ENCODE data around the gene ZNF532. TPM values are rescaled to one million over a fixed set of nuclear protein-coding genes. Genes with fewer than 3 reads are reported as not detected.

Gene ZNF532
- total RNA-seq, 1 experiment from 2014 or later, result 118 TPM

- ChIA-PET POLR2A (ENCODE audit: low non-redundant PET) (no interaction called here), CTCF (no interaction called here)
- no peak for DNase-seq (ENCODE audit: low spot score)
- no peak for TF ChIP-seq EZH2 (IDR thresholded peaks at IDR 0.05; ENCODE audit: borderline replicate concordance, low read depth, low read length, poor library complexity, severe bottlenecking)
- TF ChIP-seq, protein P1, sequence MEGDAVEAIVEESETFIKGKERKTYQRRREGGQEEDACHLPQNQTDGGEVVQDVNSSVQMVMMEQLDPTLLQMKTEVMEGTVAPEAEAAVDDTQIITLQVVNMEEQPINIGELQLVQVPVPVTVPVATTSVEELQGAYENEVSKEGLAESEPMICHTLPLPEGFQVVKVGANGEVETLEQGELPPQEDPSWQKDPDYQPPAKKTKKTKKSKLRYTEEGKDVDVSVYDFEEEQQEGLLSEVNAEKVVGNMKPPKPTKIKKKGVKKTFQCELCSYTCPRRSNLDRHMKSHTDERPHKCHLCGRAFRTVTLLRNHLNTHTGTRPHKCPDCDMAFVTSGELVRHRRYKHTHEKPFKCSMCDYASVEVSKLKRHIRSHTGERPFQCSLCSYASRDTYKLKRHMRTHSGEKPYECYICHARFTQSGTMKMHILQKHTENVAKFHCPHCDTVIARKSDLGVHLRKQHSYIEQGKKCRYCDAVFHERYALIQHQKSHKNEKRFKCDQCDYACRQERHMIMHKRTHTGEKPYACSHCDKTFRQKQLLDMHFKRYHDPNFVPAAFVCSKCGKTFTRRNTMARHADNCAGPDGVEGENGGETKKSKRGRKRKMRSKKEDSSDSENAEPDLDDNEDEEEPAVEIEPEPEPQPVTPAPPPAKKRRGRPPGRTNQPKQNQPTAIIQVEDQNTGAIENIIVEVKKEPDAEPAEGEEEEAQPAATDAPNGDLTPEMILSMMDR (conservative IDR thresholded peaks at IDR 0.05; ENCODE audit: low read depth, low read length), result no peak
- Histone ChIP-seq H3K4me3 (ENCODE audit: low read depth, low read length, poor library complexity, severe bottlenecking) (no peak overlapping the region), H3K36me3 (ENCODE audit: insufficient read depth, low read length, poor library complexity, severe bottlenecking) (peaks cover 49% of the 10 kb centered on the region), H3K4me1 (ENCODE audit: insufficient read depth, low read length, poor library complexity, severe bottlenecking) (peaks cover 33% of the 10 kb centered on the region), H3K27ac (ENCODE audit: low read depth, low read length, poor library complexity, severe bottlenecking) (no peak overlapping the region), H3K9me3 (ENCODE audit: low read depth, low read length, poor library complexity, severe bottlenecking) (no peaks in the 10 kb centered on the region), H3K27me3 (replicated peaks; ENCODE audit: insufficient read depth, low read depth, low read length, poor library complexity) (no peaks in the 10 kb centered on the region)
- no TSS peak for BruUV-seq (replicated peaks)
- intact Hi-C loops (cut with micrococcal nuclease; ENCODE audit: unreplicated experiment), result no loop called here
Measured at GRCh38 chr18:58977801-58978200, 113.1 kb downstream of the ZNF532 start.

DNA sequence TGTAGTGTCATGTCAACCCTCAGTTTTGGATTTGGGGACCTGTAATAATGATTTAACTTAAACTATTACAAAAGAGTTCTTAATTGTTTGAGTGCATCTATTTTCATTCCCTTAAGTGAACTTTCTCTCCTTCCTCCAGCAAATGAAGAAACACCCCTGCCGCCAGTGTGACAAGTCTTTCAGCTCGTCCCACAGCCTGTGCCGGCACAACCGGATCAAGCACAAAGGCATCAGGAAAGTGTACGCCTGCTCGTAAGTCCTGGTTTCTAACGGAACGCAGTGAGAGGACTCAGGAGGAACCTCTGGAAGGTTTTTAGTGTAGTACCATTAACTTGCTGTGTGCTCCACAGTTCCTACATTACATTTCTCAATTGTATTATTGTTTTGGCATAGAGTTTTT, 114.2 kb downstream of the ZNF532 start:
- ChIA-PET CTCF (no interaction called here), POLR2A (ENCODE audit: low non-redundant PET) (no interaction called here)
- no peak for DNase-seq (ENCODE audit: low spot score)
- Histone ChIP-seq H3K36me3 (ENCODE audit: insufficient read depth, low read length, poor library complexity, severe bottlenecking) (peaks cover 45% of the 10 kb centered on the region), H3K27me3 (replicated peaks; ENCODE audit: insufficient read depth, low read depth, low read length, poor library complexity) (no peaks in the 10 kb centered on the region), H3K4me3 (ENCODE audit: low read depth, low read length, poor library complexity, severe bottlenecking) (no peak overlapping the region), H3K9me3 (ENCODE audit: low read depth, low read length, poor library complexity, severe bottlenecking) (no peaks in the 10 kb centered on the region), H3K4me1 (ENCODE audit: insufficient read depth, low read length, poor library complexity, severe bottlenecking) (peaks cover 33% of the 10 kb centered on the region), H3K27ac (ENCODE audit: low read depth, low read length, poor library complexity, severe bottlenecking) (no peak overlapping the region)
- intact Hi-C loops (cut with micrococcal nuclease; ENCODE audit: unreplicated experiment), result no loop called here
- no TSS peak for BruUV-seq (replicated peaks)
- TF ChIP-seq, protein P1 (conservative IDR thresholded peaks at IDR 0.05; ENCODE audit: low read depth, low read length), result no peak

- BruUV-seq (replicated peaks), result no TSS peak
- Histone ChIP-seq H3K9me3 (ENCODE audit: low read depth, low read length, poor library complexity, severe bottlenecking) (no peaks in the 10 kb centered on the region), H3K27ac (ENCODE audit: low read depth, low read length, poor library complexity, severe bottlenecking) (no peak overlapping the region), H3K27me3 (replicated peaks; ENCODE audit: insufficient read depth, low read depth, low read length, poor library complexity) (no peaks in the 10 kb centered on the region), H3K4me1 (ENCODE audit: insufficient read depth, low read length, poor library complexity, severe bottlenecking) (peaks cover 33% of the 10 kb centered on the region), H3K4me3 (ENCODE audit: low read depth, low read length, poor library complexity, severe bottlenecking) (no peak overlapping the region), H3K36me3 (ENCODE audit: insufficient read depth, low read length, poor library complexity, severe bottlenecking) (peaks cover 45% of the 10 kb centered on the region)
- no peak for DNase-seq (ENCODE audit: low spot score)
- TF ChIP-seq EZH2 (IDR thresholded peaks at IDR 0.05; ENCODE audit: borderline replicate concordance, low read depth, low read length, poor library complexity, severe bottlenecking), result no peak
- intact Hi-C loops (cut with micrococcal nuclease; ENCODE audit: unreplicated experiment), result no loop called here
- ChIA-PET POLR2A (ENCODE audit: low non-redundant PET) (no interaction called here), CTCF (no interaction called here)
Measured at GRCh38 chr18:58979615-58980014, 114.9 kb downstream of the ZNF532 start.

GRCh38 chr18:58980991-58981390, 116.3 kb downstream of the ZNF532 start:
- H3K9me3 ChIP-seq (ENCODE audit: low read depth, low read length, poor library complexity, severe bottlenecking), result no peaks in the 10 kb centered on the region
- intact Hi-C loops (cut with micrococcal nuclease; ENCODE audit: unreplicated experiment), result no loop called here
- DNase-seq (ENCODE audit: low spot score), result no peak
- H3K36me3 ChIP-seq (ENCODE audit: insufficient read depth, low read length, poor library complexity, severe bottlenecking), result peaks cover 45% of the 10 kb centered on the region
- no peak overlapping the region for H3K27ac ChIP-seq (ENCODE audit: low read depth, low read length, poor library complexity, severe bottlenecking)
- TF ChIP-seq, protein P1 (conservative IDR thresholded peaks at IDR 0.05; ENCODE audit: low read depth, low read length), result no peak
- TF ChIP-seq EZH2 (IDR thresholded peaks at IDR 0.05; ENCODE audit: borderline replicate concordance, low read depth, low read length, poor library complexity, severe bottlenecking), result no peak
- H3K4me1 ChIP-seq (ENCODE audit: insufficient read depth, low read length, poor library complexity, severe bottlenecking), result peaks cover 23% of the 10 kb centered on the region
- no peak overlapping the region for H3K4me3 ChIP-seq (ENCODE audit: low read depth, low read length, poor library complexity, severe bottlenecking)
- no peaks in the 10 kb centered on the region for H3K27me3 ChIP-seq (replicated peaks; ENCODE audit: insufficient read depth, low read depth, low read length, poor library complexity)
- ChIA-PET POLR2A (ENCODE audit: low non-redundant PET) (no interaction called here), CTCF (no interaction called here)
- no TSS peak for BruUV-seq (replicated peaks)
